Mesenchymal stem cell (in vitro differentiated cells and primary cell): ENCODE data around the gene HPX.
"Not testable (repeated sequence)": the region's sequence is repeated elsewhere in the genome, so short reads cannot be mapped to it uniquely, and the experiment has no call there.

Source experiments
- DNase-seq: peaks from one replicate; pipeline ENCODE4 v3.0.0-alpha.2; 2013
- H2AFZ ChIP-seq: one replicate; pipeline ENCODE4 v1.6.1; 2013; ENCODE audit warnings: low read depth, mild to moderate bottlenecking, control low read depth, inconsistent platforms, low read length, moderate library complexity
- H2AK5ac ChIP-seq: 2 replicates; pipeline ENCODE4 v1.6.1; 2013; ENCODE audit warnings: low read length, moderate library complexity, mild to moderate bottlenecking, inconsistent platforms; ENCODE audit not compliant: severe bottlenecking
- H2BK120ac ChIP-seq: one replicate; pipeline ENCODE4 v1.6.1; 2013; ENCODE audit warnings: low read depth, mild to moderate bottlenecking, inconsistent platforms, low read length, moderate library complexity
- H2BK12ac ChIP-seq, 2 experiments: one replicate each; pipeline ENCODE4 v1.6.1; 2013; ENCODE audit warnings: inconsistent platforms in 2 of 2, low read length in 2 of 2, mild to moderate bottlenecking in 2 of 2, moderate library complexity in 2 of 2, control low read depth in 1 of 2
- H2BK15ac ChIP-seq: one replicate; pipeline ENCODE4 v1.6.1; 2013; ENCODE audit warnings: mild to moderate bottlenecking, low read depth, inconsistent platforms; ENCODE audit not compliant: poor library complexity, severe bottlenecking
- H2BK5ac ChIP-seq: 2 replicates; pipeline ENCODE4 v1.6.1; 2013; ENCODE audit warnings: low read depth, mild to moderate bottlenecking, low read length, control low read depth, inconsistent platforms; ENCODE audit not compliant: poor library complexity, severe bottlenecking
- H3K14ac ChIP-seq, 2 experiments: one replicate each; pipeline ENCODE4 v1.6.1; 2013; ENCODE audit warnings: inconsistent platforms in 2 of 2, low read length in 2 of 2, control low read depth in 1 of 2, mild to moderate bottlenecking in 1 of 2, moderate library complexity in 1 of 2
- H3K18ac ChIP-seq, 2 experiments: one replicate each; pipeline ENCODE4 v1.6.1; 2013; ENCODE audit warnings: inconsistent platforms in 2 of 2, low read length in 2 of 2, control low read depth in 1 of 2, low read depth in 1 of 2, mild to moderate bottlenecking in 1 of 2
- H3K23ac ChIP-seq, 2 experiments: one replicate each; pipeline ENCODE4 v1.6.1; 2013; ENCODE audit warnings: inconsistent platforms in 2 of 2, low read length in 2 of 2, mild to moderate bottlenecking in 2 of 2, moderate library complexity in 2 of 2, control low read depth in 1 of 2
- H3K27ac ChIP-seq: 2 replicates; pipeline ENCODE4 v1.5.1; 2013; ENCODE audit warnings: mild to moderate bottlenecking, moderate library complexity, low read length, control low read depth, inconsistent platforms; ENCODE audit not compliant: poor library complexity, severe bottlenecking
- H3K27me3 ChIP-seq, 2 experiments: 2 replicates each; pipeline versions ENCODE4 v1.6.1 to v1.7.0; 2013; ENCODE audit warnings: low read length in 2 of 2, mild to moderate bottlenecking in 2 of 2, moderate library complexity in 2 of 2, control low read depth in 1 of 2, inconsistent platforms in 1 of 2; ENCODE audit not compliant: control insufficient read depth in 1 of 2, insufficient read depth in 1 of 2
- H3K36me3 ChIP-seq, 2 experiments: 2 replicates each; pipeline versions ENCODE4 v1.6.1 to v1.7.0; 2013; ENCODE audit warnings: low read length in 2 of 2, control low read depth in 1 of 2, inconsistent platforms in 1 of 2, low read depth in 1 of 2, mild to moderate bottlenecking in 1 of 2; ENCODE audit not compliant: insufficient read depth in 2 of 2, control insufficient read depth in 1 of 2
- H3K4ac ChIP-seq, 2 experiments: one replicate each; pipeline ENCODE4 v1.6.1; 2013; ENCODE audit warnings: inconsistent platforms in 2 of 2, low read length in 2 of 2, mild to moderate bottlenecking in 2 of 2, moderate library complexity in 2 of 2, control low read depth in 1 of 2, low read depth in 1 of 2
- H3K4me1 ChIP-seq: 2 replicates; pipeline ENCODE4 v1.6.1; 2013; ENCODE audit warnings: low read depth, low read length, control low read depth; ENCODE audit not compliant: control insufficient read depth, insufficient read depth
- H3K4me2 ChIP-seq: 2 replicates; pipeline ENCODE4 v1.6.1; 2013; ENCODE audit warnings: low read length, mild to moderate bottlenecking, inconsistent platforms; ENCODE audit not compliant: poor library complexity, severe bottlenecking
- H3K4me3 ChIP-seq, 2 experiments: 2 replicates each; pipeline versions ENCODE4 v1.5.1 to v1.7.0; 2013; ENCODE audit warnings: low read length in 2 of 2, mild to moderate bottlenecking in 2 of 2, control low read depth in 1 of 2, low read depth in 1 of 2; ENCODE audit not compliant: insufficient read depth in 1 of 2
- H3K79me1 ChIP-seq: replicated peaks from 2 replicates; pipeline ENCODE4 v1.6.1; 2013; ENCODE audit warnings: mild to moderate bottlenecking, control low read depth, low read length, inconsistent platforms; ENCODE audit not compliant: poor library complexity, severe bottlenecking
- H3K9ac ChIP-seq: 2 replicates; pipeline ENCODE4 v1.7.0; 2013; ENCODE audit warnings: mild to moderate bottlenecking, low read length, moderate library complexity
- H3K9me3 ChIP-seq: 2 replicates; pipeline ENCODE4 v1.7.0; 2013; ENCODE audit warnings: mild to moderate bottlenecking, low read length; ENCODE audit not compliant: control insufficient read depth
- H4K8ac ChIP-seq: one replicate; pipeline ENCODE4 v1.6.1; 2013; ENCODE audit warnings: inconsistent platforms, mild to moderate bottlenecking, low read length, moderate library complexity
- H4K91ac ChIP-seq: one replicate; pipeline ENCODE4 v1.6.1; 2013; ENCODE audit warnings: mild to moderate bottlenecking, low read length, inconsistent platforms
- WGBS: methylation state at CpG from one replicate; pipeline ENCODE4 v1.1.7; 2013; ENCODE audit warnings: mixed read lengths; 5-methylcytosine and 5-hydroxymethylcytosine counted together

HPX gene

GRCh38 chr11:6397156-6397555, 43.6 kb downstream of the HPX start:
- H3K4me1 ChIP-seq: peaks cover 6% of the 10 kb centered on the region
- no peak overlapping the region for H3K4me3 ChIP-seq
- no peak overlapping the region for H2BK15ac ChIP-seq
- H3K9me3 ChIP-seq: no peaks in the 10 kb centered on the region
- peaks cover 58 to 66% of the 10 kb centered on the region in 2 experiments for H3K36me3 ChIP-seq
- no peak overlapping the region for H2AK5ac ChIP-seq
- H4K91ac ChIP-seq: no peak overlapping the region
- H3K23ac ChIP-seq: no peak overlapping the region
- H2BK120ac ChIP-seq: no peak overlapping the region
- no peaks in the 10 kb centered on the region for H3K27me3 ChIP-seq
- 63% methylated on average over 1 of the region's 1 CpG for WGBS
- DNase-seq: peak; percentile 6
- H3K14ac ChIP-seq: no peak overlapping the region
- no peak overlapping the region for H2BK5ac ChIP-seq
- H3K4me2 ChIP-seq: no peak overlapping the region
- peaks cover 8% of the 10 kb centered on the region for H3K79me1 ChIP-seq
- no peak overlapping the region for H2AFZ ChIP-seq
- no peak overlapping the region for H3K27ac ChIP-seq
- H2BK12ac ChIP-seq: no peak overlapping the region
- no peak overlapping the region for H3K4ac ChIP-seq
- H3K18ac ChIP-seq: no peak overlapping the region
- H3K9ac ChIP-seq: no peak overlapping the region
- H4K8ac ChIP-seq: no peak overlapping the region

DNA sequence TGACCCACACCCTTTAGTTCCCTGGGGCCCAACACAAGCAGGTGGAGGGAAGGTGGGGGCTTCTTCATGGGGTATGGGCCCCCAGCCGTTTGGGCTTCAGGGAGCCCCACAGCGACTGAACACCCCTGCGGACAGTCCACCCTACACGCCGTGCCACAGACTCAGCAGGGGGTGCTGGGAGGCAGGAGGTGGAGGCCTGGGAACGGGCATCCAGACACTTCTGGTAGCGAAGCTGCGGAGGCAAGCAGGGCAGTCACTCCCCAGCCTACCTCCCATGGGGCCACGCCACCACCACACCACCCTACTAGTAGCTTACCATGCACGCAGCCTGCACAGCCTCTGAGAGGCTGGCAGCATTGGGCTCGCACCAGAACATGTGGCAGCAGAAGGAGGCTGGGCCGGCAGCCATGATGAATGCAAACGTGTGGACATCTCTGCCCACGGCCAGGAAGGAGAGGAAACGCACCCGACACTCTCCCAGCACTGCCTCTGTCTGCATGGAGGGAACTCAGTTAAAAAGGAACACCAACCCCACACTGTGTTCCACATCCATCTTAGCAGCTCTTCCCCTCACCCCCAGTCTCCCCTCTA, 45.2 kb downstream of the HPX start:
- Histone ChIP-seq H2AK5ac (no peak overlapping the region), H3K4me2 (no peak overlapping the region), H3K14ac (no peak overlapping the region), H3K4me1 (peaks cover 13% of the 10 kb centered on the region), H2BK120ac (no peak overlapping the region), H3K27me3 (no peaks in the 10 kb centered on the region), H3K18ac (no peak overlapping the region), H3K27ac (no peak overlapping the region), H3K9me3 (no peaks in the 10 kb centered on the region), H3K36me3 (peaks cover 48 to 54% of the 10 kb centered on the region in 2 experiments), H2AFZ (no peak overlapping the region), H3K4ac (no peak overlapping the region), H3K79me1 (peaks cover 12% of the 10 kb centered on the region), H2BK15ac (no peak overlapping the region), H2BK12ac (no peak overlapping the region), H4K8ac (no peak overlapping the region), H3K9ac (no peak overlapping the region), H3K4me3 (no peak overlapping the region), H2BK5ac (no peak overlapping the region), H4K91ac (no peak overlapping the region), H3K23ac (no peak overlapping the region)
- no peak for DNase-seq
- 97% methylated on average over 14 of the region's 16 CpGs for WGBS

GRCh38 chr11:6393989-6394670, 46.7 kb downstream of the HPX start:
- Histone ChIP-seq H3K9me3 (no peaks in the 10 kb centered on the region), H3K4me1 (peaks cover 15% of the 10 kb centered on the region), H3K79me1 (peaks cover 12% of the 10 kb centered on the region), H3K27me3 (no peaks in the 10 kb centered on the region), H2AK5ac (no peak overlapping the region), H3K4me2 (no peak overlapping the region), H2BK15ac (no peak overlapping the region), H2BK120ac (no peak overlapping the region), H3K9ac (no peak overlapping the region), H3K36me3 (peaks cover 41 to 46% of the 10 kb centered on the region in 2 experiments), H2BK5ac (no peak overlapping the region), H3K18ac (no peak overlapping the region), H3K27ac (no peak overlapping the region), H2AFZ (no peak overlapping the region), H3K14ac (no peak overlapping the region), H4K8ac (no peak overlapping the region), H2BK12ac (no peak overlapping the region), H3K4ac (no peak overlapping the region), H4K91ac (no peak overlapping the region), H3K4me3 (no peak overlapping the region), H3K23ac (no peak overlapping the region)
- no peak for DNase-seq
- 94% methylated on average over 16 of the region's 16 CpGs for WGBS

GRCh38 chr11:6392251-6392650, 48.5 kb downstream of the HPX start:
- WGBS: no CpG with 5 or more reads among the region's 4 CpGs
- H3K23ac ChIP-seq, H3K4me3 ChIP-seq, H3K9me3 ChIP-seq, H2BK12ac ChIP-seq, H3K4me2 ChIP-seq, H2AK5ac ChIP-seq, H3K27ac ChIP-seq, DNase-seq, H3K4ac ChIP-seq, H3K27me3 ChIP-seq, H2BK15ac ChIP-seq, H4K91ac ChIP-seq, H3K9ac ChIP-seq, H3K14ac ChIP-seq, H2BK5ac ChIP-seq, H2BK120ac ChIP-seq, H3K18ac ChIP-seq, H4K8ac ChIP-seq, H2AFZ ChIP-seq: not testable (repeated sequence)
- Histone ChIP-seq H3K79me1 (peaks cover 12% of the 10 kb centered on the region), H3K4me1 (peaks cover 15% of the 10 kb centered on the region), H3K36me3 (peaks cover 37 to 38% of the 10 kb centered on the region in 2 experiments)
